ENCODE measurements around the gene GNA12.

- TF ChIP-seq CTCF (IDR thresholded peaks at IDR 0.05) (no peak), POLR2A (IDR thresholded peaks at IDR 0.05) (no peak)
These were observed 118.7 kb downstream of the GNA12 start for GRCh38 chr7:2725178-2726105.

Data from adrenal gland (tissue), 5 donors.